Measurements from ENCODE around the gene CYP3A5.

DNA sequence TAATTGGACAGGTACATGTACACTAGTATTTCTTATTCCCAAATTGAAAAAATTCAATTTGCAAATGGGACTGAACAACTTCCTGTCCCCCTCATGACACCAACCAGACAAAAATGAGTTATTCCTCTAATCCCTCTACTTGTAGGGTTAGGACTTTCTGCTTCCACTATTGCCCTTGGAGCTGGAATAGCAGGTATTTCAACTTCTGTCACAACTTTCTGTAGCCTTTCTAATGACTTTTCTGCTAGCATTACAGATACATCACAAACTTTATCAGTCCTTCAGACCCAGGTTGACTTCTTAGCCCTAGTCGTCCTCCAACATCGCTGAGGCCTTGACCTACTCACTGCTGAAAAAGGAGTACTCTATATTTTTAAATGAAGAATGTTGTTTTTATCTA is 48.8 kb upstream of the CYP3A5 start:
- TF ChIP-seq GATA2 (IDR thresholded peaks at IDR 0.05; ENCODE audit: low read depth, low read length) = no peak
- no peak for TF ChIP-seq GATA3 (IDR thresholded peaks at IDR 0.05; ENCODE audit: low read depth, low read length)
